Heart right ventricle (tissue), 16 donors: ENCODE results near the gene SASH3. TPM values are rescaled to one million over a fixed set of nuclear protein-coding genes. Genes with fewer than 3 reads are reported as not detected.

Experiments
- ATAC-seq, 8 donors: fragments of 200-7000 bp; cut with Tn5 transposase; one replicate each; pipeline ENCODE4 v1.9.1; 2020; ENCODE audit warnings: mild to moderate bottlenecking in 8 of 8, moderate library complexity in 8 of 8, moderate number of reproducible peaks in 1 of 8
- DNase-seq, 2 donors: peaks; one replicate each; pipeline ENCODE4 v3.0.0-alpha.2; 2020
- H3K27ac ChIP-seq, 10 donors: fragments of 200-600 bp; sonication (generic) in 2 of 10; one replicate each; pipeline versions ENCODE4 v1.5.0 to v1.8.0; 2020 to 2022; ENCODE audit warnings: mild to moderate bottlenecking in 3 of 10
- H3K27me3 ChIP-seq, 7 donors: fragments of 200-600 bp; one replicate each; pipeline ENCODE4 v1.8.0; 2021 to 2022; ENCODE audit warnings: mild to moderate bottlenecking in 2 of 7
- H3K36me3 ChIP-seq, 9 donors: fragments of 200-600 bp; sonication (generic) in 1 of 9; one replicate each; pipeline versions ENCODE4 v1.5.0 to v1.8.0; 2020 to 2022; ENCODE audit warnings: mild to moderate bottlenecking in 2 of 9
- H3K4me1 ChIP-seq, 9 donors: fragments of 200-600 bp; sonication (generic) in 1 of 9; one replicate each; pipeline versions ENCODE4 v1.5.0 to v1.8.0; 2020 to 2022; ENCODE audit warnings: mild to moderate bottlenecking in 4 of 9
- H3K4me3 ChIP-seq, 10 donors: fragments of 200-600 bp; sonication (generic) in 2 of 10; one replicate each; pipeline versions ENCODE4 v1.5.0 to v1.8.0; 2020 to 2022; ENCODE audit warnings: mild to moderate bottlenecking in 7 of 10, moderate library complexity in 2 of 10
- H3K9me3 ChIP-seq, 11 donors: fragments of 200-600 bp in 10 of 11; sonication (generic) in 2 of 11; one replicate each; pipeline versions ENCODE4 v1.5.0 to v1.8.0; 2013 to 2022; ENCODE audit warnings: mild to moderate bottlenecking in 2 of 11, control low read depth in 1 of 11, moderate library complexity in 1 of 11
- CTCF ChIP-seq, 9 donors: fragments of 200-600 bp; sonication (generic) in 2 of 9; IDR thresholded peaks; one replicate each; pipeline versions ENCODE4 v1.5.0 to v1.8.0; 2021 to 2022; ENCODE audit warnings: antibody characterized with exemption in 9 of 9, mild to moderate bottlenecking in 5 of 9, moderate library complexity in 1 of 9
- WGBS, 2 donors: extraction: QIAGEN DNeasy Blood & Tissue Kit; methylation state at CpG; one replicate each; pipeline ENCODE4 v1.1.7; 2013; ENCODE audit warnings: inconsistent platforms in 1 of 2; 5-methylcytosine and 5-hydroxymethylcytosine counted together
- intact Hi-C, 10 donors: fragments of 100-400 bp; cut with DNase I; formaldehyde crosslinking; loops; one replicate each; pipeline versions ENCODE4 v1.11.1 to v1.14.2; 2022
- polyA plus RNA-seq, 2 donors: library from polyadenylated mRNA; stranded (reverse); fragments of 200-250 nt; gene quantifications; one replicate each; pipeline ENCODE4 v1.2.3, GENCODE V29; 2013
- total RNA-seq, 10 donors: library from RNA; stranded (reverse); fragmentation: NEBNext Ultra II Directional in 3 of 10; extraction: Animal tissue kit (Norgen Biotek cat#: 25700) in 3 of 10; gene quantifications; one replicate each; pipeline versions ENCODE4 v1.2.1 to v1.2.4, GENCODE V29; 2021 to 2023
- donor health status: Arrhythmogenic right ventricular cardiomyopathy.
- donor health status: ischemic (EF 13 %, LVEDD 7.1; RV severe dilation, severe dysfunction).
- donor health status: healthy with polysubstance abuse.
- donor health status: DM: no; HTN: yes; CAD: no.
- donor health status: DM: no; HTN: no; CAD: no.
- donor health status: ischemic (EF 25% LVEDD 6.9; RV normal size, moderate dysfunction).
- donor health status: ischemic (EF 25% LVEDD 5.7; RV mildly dilated, moderate dysfunction).
- donor health status: healthy.
- donor health status: DM: yes; HTN: yes; CAD: no.
- donor health status: Ischemic cardiomyopathy.
- donor health status: ischemic (EF 35%, LVEDD 5.7; RV mildly dilated, moderate dysfunction).
- donor health status: nonischemic (EF 11% LVEDD 7.7; RV severe dilation, severe dysfunction).
- donor health status: DM: yes; HTN: yes; CAD: no.
- donor health status: PGD.
- donor health status: ischemic (EF 29% LVEDD 5.4; RV normal size, mild dysfunction).
- donor health status: nonischemic (EF 23%, LVEDD 6.1; RV moderate dilation, normal function).

Gene SASH3
- total and polyA plus RNA-seq, 12 donors, result 0.57 to 15.3 (median 2.1) TPM

- Histone ChIP-seq H3K27ac (peak overlapping the region in 1 of 10 donors; percentile 62), H3K36me3 (peaks cover 0 to 30% (median 0%) of the 10 kb centered on the region in 9 donors), H3K4me1 (peaks cover 0 to 20% (median 0%) of the 10 kb centered on the region in 9 donors), H3K9me3 (no peaks in the 10 kb centered on the region), H3K27me3 (no peaks in the 10 kb centered on the region), H3K4me3 (peak overlapping the region in 1 of 10 donors; percentile 18)
- TF ChIP-seq CTCF (IDR thresholded peaks at IDR 0.05), result no peak
- intact Hi-C loops, result no loop called here
- WGBS, 2 donors, result 66 to 68% methylated on average over 11 of the region's 11 CpGs
- DNase-seq, result no peak
- no peak for ATAC-seq
Measured at GRCh38 chrX:129785160-129785947, 5.6 kb downstream of the SASH3 start.

- WGBS, 2 donors, result 50 to 67% methylated on average over 3 of the region's 3 CpGs
- intact Hi-C loops, result no loop called here
- Histone ChIP-seq H3K27ac (peak overlapping the region in 1 of 10 donors; percentile 20), H3K9me3 (no peaks in the 10 kb centered on the region), H3K36me3 (peaks cover 0 to 37% (median 0%) of the 10 kb centered on the region in 9 donors), H3K4me1 (peaks cover 0 to 20% (median 0%) of the 10 kb centered on the region in 9 donors), H3K27me3 (no peaks in the 10 kb centered on the region), H3K4me3 (no peak overlapping the region)
- DNase-seq (no peak), ATAC-seq (no peak)
- TF ChIP-seq CTCF (IDR thresholded peaks at IDR 0.05), result no peak
Measured at GRCh38 chrX:129786210-129786651, 6.5 kb downstream of the SASH3 start.

- ATAC-seq, result no peak
- intact Hi-C loops, result no loop called here
- DNase-seq, result no peak
- no peak for TF ChIP-seq CTCF (IDR thresholded peaks at IDR 0.05)
- peaks cover 0 to 20% (median 0%) of the 10 kb centered on the region in 9 donors for H3K4me1 ChIP-seq
- H3K36me3 ChIP-seq, result peaks cover 0 to 50% (median 0%) of the 10 kb centered on the region in 9 donors
- WGBS, 2 donors, result 83 to 90% methylated on average over 9 to 11 of the region's 11 CpGs
- no peaks in the 10 kb centered on the region for H3K27me3 ChIP-seq
- no peaks in the 10 kb centered on the region for H3K9me3 ChIP-seq
- H3K4me3 ChIP-seq, result no peak overlapping the region
- H3K27ac ChIP-seq, result no peak overlapping the region
Measured at GRCh38 chrX:129787336-129788055, 7.7 kb downstream of the SASH3 start.

GRCh38 chrX:129788527-129788926, 8.8 kb downstream of the SASH3 start:
- ATAC-seq, result no peak
- Histone ChIP-seq H3K36me3 (peaks cover 0 to 57% (median 0%) of the 10 kb centered on the region in 9 donors), H3K4me3 (no peak overlapping the region), H3K9me3 (no peaks in the 10 kb centered on the region), H3K27me3 (no peaks in the 10 kb centered on the region), H3K27ac (no peak overlapping the region), H3K4me1 (peaks cover 0 to 13% (median 0%) of the 10 kb centered on the region in 9 donors)
- no peak for DNase-seq
- TF ChIP-seq CTCF (IDR thresholded peaks at IDR 0.05), result no peak
- intact Hi-C loops, result no loop called here
- WGBS, 2 donors, result 84 to 88% methylated on average over 5 to 6 of the region's 6 CpGs
